Lower leg skin (tissue), 3 donors: Measurements from ENCODE around the gene NOTCH2.

ENCODE experiments used
- CTCF ChIP-seq, 3 donors: fragments of 450-650 bp; IDR thresholded peaks; one replicate each; pipeline ENCODE4 v1.5.1; 2016; ENCODE audit warnings: antibody characterized with exemption in 3 of 3, mild to moderate bottlenecking in 3 of 3, moderate library complexity in 2 of 3
- POLR2A ChIP-seq, 2 donors: fragments of 450-650 bp; IDR thresholded peaks; one replicate each; pipeline ENCODE4 v1.6.1; 2016 to 2017; ENCODE audit warnings: antibody characterized with exemption in 2 of 2, mild to moderate bottlenecking in 1 of 2, moderate library complexity in 1 of 2

DNA sequence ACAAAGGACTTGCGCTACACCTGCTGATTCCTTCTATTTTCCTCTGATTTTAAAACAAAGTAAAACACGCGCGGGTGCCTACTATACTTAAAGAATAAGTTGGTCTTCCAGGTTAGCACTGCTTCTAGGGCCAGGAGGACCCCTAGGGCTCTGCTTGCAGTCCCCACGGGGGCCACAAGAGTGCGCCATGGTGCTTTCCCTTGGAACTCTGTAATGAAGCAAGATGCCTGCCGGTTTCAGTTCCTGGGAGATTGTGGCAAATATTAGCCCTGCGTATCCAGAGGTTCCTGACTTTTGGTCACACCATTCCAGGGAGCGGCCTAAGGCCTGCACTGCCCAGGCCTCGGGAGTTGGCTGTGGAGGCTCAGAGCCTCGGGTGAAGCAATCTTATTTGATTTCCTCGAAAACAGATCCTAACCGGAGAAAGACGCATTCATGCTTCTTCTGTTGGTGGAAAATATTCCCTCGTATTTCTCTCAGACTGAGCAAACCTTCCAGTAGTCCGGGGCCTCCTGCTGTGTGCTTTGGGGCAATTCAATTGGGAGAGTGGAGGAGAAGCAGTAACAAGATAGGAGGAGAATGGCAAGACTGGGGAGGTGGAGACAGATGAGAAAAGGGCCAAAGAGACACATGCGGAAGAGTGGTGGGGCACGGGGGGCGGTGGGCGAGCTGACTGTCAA lies 198.4 kb downstream of the NOTCH2 start:
- peak in 1 of 3 donors; percentile 53 for TF ChIP-seq CTCF (IDR thresholded peaks at IDR 0.05)
- no peak for TF ChIP-seq POLR2A (IDR thresholded peaks at IDR 0.05)
